Hematopoietic multipotent progenitor cell treated with erythropoietin and hydrocortisone succinate and interleukin-3 and kit ligand, for 15 days (in vitro differentiated cells): ENCODE data around the gene ACOT11.

Source experiments
- DNase-seq: peaks from one replicate; pipeline ENCODE4 v3.0.0-alpha.2; 2015; ENCODE audit warnings: low spot score

Gene ACOT11

DNA sequence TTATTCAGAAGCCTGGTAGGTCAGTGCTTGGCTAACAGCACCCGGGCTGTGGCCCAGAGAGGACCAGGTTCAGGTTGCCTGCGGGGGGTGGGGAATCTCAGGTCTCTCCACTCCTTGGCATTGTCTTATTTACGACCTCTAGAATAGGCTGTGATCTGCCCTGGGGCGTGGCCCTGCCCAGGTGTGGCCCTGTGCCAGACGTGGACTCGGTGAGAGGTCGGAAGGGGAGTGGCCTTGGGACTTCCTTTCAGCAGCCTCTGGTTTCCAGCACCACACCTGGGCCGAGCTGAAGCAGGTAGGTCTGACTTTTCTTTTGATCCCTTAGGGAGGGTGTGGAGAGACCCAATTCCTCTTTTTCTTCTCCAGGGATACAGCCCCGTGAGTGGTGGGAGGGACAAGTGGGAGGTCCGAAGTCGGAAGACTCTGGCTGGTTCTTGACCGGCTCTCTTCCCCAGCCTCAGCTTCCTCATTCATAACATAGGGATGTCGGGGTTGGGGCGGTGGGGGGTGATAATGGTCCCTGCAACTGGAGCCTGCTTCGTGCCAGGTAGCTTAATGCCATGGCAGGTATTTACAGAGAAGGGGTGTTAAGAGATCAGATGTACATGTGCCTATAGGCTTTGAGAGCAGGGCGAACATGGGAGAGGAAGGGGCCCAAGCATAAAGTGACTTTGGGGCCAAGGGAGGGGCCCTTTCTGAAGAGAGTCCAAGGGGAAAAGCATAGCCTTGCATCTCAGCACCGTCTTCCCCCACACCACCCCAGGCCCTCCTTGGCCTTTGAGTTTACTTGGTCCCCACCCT is 16.5 kb downstream of the ACOT11 start:
- no peak for DNase-seq

DNA sequence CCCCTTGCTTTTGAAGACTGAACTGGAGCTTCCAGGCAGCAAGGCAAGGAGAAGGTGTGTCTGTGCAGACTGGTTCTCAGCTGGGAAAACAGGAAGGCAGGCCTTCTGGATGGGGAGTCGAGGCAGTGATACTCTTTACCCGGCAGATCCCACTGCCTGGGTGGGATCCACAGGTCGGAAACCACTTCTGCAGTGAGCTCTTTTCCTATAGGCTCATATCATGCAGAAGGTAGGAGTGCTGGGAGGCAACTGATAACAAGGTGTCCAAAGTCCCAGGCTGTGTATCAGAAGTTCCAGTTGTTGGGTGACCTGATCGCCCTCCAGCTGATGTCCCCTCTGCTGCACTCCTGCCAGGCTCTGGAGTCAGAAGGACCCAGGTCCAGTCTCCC is 17.1 kb downstream of the ACOT11 start:
- DNase-seq: no peak

DNA sequence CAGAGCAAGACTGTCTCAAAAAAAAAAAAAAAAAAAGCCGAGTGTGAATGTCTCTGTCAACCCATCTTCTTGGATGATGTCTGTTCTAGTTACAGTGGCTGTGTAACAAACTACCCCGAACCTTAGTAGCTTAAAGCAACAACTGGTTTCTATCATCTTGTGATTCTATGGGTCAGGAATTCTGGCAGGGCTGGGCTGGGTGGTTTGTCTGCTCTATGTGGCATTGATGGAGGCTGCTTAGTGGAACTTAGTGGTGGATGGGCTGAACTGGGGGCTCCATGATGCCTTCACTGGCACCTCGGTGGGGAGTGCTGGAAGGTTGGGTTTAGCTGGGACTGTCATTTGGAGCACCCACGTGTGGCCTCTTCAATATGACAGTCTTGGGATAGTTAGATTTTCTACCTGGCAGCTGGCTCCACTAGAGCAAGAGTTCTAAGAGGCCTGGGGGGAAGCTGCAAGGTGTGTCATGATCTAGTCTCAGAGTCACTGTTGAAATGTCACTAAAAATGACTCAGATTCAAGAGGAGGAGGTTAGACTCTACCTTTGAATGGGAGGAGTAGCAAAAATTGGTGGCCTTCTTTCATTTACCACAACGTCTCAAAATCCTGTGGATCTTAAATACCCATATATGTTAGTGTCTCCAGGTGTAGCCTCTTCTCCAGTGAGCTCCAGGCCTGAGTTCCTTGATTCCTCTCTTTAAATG is 18.6 kb downstream of the ACOT11 start:
- DNase-seq: no peak

DNA sequence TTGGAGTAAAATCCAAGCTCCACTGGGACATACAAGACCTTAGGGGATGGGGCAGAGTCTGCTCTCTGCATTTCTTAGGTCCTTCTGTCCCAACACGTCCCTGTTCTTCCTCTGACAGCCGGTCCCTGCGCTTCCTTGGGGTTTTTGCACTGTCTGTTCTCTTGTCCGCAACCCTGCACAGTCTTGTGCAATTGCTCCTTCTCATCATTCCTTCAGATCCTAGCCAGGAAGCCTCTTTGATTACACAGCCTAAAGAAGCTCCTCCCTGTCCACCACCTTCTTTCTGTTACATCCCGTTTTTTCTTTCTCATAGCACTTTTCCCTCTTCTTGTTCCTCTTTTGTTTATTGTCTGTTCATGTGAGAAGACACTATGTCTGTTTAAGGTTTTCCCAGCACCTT is 19.9 kb downstream of the ACOT11 start:
- DNase-seq: no peak

DNA sequence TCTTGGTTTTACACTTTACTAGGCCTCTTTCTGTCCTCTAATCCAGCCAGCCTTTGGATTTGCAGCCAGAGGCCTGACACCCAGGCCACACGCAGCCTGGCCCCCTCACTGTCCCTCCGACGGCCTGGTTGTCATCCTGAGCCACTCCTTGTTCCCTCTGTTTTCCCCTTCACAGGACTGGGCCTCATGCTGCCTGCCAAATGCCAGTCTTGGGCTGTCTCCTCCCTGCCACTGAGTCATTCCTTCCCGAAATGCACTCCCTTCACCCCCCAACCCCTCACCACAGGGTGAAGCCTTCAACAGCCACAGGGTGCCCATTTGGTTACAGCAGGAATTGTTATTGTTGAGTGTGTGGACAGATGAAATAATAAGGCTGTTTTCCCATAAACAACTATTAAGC is 21.3 kb downstream of the ACOT11 start:
- DNase-seq: no peak

DNA sequence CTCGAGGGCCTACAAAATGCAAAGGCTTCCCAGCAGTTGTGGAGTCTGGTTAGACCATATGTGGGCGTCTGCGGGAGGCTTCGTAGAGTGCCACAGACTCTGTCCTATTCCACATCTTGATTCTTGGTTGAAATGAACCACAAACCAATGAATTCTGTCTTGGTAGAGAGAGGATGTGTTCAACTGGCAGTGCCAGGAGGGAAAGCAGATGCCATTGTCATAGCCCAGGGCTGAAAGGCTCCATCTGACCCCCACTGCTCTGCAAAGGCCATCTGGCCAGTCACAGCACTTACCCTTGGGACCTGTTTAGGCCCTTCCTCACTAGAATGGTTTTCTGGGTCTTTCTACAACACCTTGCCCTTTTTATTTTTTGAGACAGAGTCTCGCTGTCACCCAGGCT is 22.1 kb downstream of the ACOT11 start:
- DNase-seq: no peak

DNA sequence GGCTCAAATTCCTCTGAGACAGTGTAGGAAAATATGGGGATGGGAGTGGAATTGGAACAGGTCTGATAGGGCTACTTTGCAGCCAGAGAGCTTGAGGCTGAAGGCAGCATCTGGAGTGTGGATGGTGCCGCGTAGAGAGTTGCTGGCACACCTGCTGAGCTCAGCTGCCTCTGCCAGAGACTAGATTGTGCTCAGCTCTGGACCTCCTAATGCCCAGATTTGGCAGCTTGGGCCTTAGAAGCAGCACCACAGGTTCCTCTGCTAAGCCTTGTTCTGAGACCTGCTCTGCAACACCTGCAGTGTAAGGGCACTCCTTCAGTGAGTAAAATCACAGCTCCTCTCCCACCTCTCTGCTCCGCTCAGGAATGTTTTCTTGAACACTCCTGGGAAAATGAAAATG is 23.3 kb downstream of the ACOT11 start:
- no peak for DNase-seq

DNA sequence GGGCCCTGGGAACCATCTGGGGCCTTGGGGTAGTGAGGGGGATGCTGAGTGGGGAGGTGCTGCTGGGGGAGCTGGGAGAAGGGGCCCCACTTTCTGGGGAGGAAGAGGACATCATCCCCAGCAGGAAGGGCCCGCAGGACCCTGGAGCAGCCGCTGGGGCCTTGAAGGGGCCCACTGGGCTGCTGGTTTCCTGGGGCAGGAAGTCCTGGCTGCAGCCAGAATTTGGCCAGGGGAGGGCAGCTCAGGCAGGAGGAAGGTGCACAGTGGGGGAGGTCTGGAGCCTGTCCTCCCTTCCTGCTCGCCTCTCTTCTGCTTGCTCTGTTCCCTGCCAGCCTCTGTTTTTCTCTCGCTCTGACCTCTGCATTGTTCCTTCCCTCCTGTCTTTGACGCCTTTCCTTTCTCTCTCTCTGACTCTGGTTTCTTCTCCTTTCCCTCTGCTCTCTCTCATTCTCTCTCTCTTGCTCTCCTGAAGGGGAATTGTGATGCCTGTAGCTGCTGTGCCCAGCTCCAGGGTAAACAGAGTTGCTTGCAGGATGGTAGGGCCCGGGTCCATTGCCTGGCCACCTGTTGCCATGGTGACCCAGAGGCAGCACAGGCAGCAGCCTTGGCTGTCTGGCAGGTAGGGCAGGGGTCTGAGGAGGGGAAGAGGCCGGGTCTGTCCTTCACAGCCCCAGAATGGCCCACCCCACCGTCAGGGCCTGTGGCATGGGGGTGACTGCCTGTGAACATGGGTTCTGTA is 23.9 kb downstream of the ACOT11 start:
- DNase-seq: no peak

DNA sequence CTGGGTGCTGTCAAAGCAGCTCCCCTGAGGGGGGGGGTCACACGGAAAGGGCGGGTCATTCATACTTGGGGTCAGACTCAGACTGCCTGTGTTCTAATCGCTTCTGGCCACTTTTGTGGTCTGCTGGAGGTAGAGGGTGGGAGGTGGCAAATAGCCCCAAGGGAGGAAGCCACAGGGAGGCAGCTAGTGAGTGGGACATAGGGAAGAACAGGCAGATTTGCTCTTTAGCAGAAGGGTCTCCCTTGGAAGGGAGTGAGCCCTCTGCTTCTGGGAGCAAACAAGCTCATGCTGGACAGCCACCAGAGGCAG is 24.5 kb downstream of the ACOT11 start:
- no peak for DNase-seq

DNA sequence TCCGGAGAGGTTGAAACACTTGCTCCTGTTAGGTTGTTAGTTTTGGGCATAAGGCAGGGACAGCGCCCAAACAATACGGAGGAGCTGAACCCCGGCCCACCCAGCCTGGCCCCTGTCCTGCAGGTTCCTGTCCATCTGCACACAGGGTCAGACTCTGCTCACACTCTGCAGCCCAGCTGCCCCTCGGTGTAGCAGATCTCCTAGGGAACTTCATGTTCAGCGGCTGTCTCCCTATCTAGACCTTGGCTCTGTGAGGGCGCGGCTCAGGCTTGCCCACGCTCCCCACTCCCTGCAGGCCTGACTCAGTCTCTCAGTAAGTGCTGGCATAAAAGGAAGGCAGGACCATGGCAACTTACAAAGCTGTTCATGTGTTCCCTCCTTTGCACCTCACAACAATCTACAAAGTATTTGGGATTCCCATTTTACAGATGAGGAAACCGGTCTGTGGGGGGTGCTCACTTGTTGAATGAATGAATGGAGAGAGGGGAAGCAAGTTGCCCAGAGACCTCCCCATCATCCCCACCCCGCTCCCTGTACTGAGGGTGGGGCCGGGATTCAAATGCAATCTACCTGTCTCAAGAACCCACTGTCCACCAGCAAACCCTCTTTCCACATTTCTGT is 26.2 kb downstream of the ACOT11 start:
- DNase-seq: no peak

DNA sequence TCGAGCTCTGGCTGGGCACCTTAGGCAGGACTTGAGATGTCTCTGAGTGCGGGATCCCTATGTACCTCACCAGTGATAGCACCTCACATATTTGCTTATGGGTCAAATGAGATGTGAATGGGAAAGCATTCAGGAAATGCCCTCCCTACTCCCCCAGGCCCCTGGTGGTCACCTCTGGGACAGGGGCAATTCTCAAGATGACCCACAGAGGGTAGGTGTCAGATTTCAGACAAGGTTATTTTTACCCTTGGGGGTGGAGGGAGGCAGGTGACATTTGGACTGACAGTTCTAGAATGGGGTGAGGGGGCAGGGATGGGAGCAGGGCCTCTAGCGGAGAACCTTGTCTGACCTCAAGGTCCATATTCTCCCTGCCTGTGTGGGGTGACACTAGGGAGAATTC is 27.1 kb downstream of the ACOT11 start:
- no peak for DNase-seq

DNA sequence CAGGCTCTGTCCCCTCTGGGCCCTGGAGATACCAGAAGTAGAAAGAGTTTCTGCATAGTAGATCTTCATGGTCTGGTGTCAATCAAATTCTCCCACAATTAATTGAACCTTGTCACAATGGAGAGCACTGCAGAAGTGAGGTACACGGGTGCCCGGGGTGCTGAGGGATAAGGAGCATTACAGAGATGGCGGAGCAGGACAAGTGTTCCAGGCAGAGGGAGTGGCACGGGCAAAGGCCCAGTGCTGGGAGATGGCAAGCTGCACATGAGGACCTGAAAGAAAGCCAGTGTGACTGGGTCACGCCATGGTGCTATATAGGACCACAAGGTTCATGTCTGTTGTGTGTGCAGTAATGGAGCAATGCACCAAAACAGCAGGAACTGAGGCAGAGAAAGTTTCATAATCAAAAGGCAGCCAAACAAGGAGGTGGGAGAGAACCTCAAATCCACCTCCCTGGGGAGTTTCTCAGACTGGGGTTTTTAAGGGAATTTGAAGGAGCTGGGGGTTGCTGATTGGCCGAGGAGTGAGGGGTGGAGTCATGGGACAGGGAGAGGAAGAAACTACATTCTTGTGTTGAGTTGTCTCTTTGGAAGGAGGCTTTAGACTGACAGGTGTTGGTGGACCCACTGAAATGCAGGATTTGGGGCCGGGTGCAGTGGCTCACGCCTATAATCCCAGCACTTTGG is 27.7 kb downstream of the ACOT11 start:
- DNase-seq: no peak

DNA sequence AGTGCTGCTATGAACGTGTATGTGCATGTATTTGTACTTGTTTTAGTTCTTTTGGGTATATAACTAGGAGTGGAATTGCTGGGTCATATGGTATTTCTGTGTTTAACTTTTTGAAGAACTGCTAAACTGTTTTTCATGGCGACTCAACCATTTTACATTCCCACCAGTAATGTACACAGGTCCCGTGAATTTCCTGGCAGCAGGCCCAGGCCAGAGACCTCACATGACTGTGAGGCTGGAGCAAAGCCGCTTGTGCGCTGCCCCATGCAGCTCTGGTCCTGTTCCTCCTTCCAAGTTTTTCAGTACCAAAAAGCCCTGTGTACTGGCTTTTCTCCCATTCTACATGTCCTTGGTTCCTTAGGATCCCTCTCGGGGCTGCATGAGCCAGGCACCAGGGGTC is 29.6 kb downstream of the ACOT11 start:
- no peak for DNase-seq

DNA sequence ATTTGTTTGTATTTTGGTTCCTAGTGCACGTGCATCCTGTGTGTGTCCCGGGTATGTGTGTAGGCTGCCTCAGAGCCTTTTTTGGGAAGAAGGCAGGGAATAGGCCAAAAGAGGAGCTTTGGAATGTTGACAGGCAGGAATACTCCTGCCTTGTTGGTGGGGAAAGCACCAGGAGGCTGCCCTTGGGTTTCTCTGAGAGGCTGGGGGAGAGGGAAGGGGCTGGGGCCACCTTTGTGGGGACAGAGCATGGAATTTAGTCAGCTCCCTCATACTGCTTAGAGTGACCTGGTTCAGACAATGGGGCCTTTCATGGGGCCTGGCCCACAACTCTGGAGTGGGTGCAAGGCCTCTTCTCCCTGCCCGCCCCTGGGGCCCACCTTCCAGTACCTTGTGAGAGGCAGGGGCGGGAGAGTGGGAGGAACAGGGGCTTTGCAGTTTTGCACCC is 31.3 kb downstream of the ACOT11 start:
- DNase-seq: no peak

DNA sequence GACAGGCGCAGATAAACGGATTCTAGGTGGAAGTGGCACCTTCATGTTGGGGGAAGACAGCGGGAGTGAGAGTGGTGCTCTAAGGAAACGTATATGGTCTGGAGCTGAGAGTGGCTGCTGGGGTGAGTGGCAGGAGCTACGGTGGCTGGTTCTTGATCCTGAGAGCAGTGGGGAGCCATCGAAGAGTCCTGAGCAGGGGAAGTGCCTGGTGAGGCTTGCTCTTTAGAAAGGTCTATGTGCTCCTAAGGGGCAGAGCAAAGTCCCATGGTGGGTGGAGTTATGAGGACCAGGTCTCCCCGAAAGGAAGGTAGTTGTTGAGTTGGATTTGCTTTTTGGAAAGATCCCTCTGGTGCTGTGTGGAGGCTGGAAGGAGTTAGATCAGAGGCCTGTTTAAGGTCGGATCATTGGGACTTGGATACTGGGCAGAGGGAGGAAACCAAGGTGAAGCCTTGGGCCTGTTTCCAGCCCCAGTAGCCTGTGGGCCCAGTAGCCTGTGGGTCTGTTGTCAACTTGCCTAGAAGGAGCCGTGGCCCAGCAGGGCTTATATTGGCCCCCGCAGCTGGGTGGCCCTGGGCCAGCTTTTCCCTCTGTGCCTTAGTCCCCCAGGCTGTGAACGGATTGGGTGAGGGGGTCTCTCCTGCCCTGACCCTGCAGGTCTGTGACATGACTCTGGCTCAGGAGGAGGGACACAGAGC is 33.0 kb downstream of the ACOT11 start:
- no peak for DNase-seq

DNA sequence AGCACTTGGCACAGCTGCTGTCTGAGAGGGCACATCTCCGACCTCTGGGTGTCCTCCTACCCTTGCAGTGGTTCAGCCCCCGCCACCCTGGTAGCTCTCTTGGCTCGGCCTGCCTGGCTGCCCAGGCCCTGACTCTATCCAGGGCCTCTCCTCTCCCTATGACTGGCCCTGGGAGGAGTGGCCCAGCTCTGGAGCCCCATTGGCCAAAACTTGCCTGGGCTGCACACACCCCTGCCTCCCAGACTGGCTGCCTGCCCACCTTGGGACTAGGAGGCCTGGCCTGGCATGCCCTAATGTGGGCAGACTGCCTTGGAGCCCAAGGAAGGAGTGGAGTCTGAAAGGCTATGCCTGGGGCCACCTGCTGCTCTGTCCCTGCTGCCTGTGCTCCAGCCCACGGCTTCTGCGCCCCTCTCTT is 33.6 kb downstream of the ACOT11 start:
- DNase-seq: peak; percentile 44

DNA sequence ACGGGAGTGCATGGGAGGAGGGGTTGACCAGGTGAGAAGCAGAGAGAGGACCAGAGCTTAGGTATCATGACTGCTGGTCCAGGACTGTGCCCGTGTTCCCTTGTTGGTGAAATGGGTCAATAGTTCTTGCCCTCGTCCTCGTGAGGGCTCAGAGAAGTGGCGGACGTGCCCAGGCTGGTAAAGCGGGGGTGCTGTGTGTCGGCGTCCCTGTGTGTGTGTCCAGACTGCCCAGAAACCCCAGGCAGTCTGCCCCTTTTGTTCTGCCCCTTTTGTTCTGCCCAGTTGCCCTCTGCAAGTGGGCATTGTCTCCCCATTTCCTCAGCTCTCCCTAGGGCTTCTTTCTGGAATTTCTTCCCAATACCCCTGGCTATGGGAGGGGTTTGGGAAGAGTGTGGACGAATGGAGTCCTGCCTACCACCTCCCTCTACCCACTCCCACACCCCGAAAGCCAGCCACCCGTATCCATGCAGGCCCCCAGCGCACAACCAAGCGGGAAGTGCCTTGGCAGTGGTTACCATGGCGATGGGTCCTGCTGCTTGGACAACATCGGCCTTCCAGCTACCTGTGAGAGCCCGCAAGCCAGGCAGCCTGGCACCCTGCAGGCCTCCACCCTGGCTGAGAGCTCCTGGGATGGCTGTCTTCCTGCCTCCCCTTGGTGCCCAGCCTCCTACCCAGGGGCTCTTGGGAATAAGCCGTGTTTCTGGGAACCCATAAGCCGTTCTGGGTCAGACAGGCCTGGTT is 34.7 kb downstream of the ACOT11 start:
- no peak for DNase-seq

DNA sequence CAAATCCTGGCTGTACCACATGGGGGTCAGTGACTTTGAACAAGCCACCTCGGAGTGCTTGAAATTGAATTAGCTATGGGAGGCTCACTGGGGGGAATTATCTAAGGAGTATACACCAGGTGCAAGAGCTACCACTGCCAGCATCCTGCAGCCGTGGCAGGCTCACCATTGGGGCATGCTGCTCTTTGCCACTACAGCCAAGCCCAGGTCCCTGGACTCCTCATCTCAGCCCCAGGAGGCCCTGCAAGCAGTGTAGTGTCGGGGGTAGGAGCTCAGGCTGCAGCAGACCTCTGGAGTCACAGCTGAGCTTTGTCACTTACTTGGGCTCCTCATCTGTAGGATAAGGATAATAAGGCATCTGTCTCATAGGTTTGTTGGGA is 35.3 kb downstream of the ACOT11 start:
- DNase-seq: no peak

DNA sequence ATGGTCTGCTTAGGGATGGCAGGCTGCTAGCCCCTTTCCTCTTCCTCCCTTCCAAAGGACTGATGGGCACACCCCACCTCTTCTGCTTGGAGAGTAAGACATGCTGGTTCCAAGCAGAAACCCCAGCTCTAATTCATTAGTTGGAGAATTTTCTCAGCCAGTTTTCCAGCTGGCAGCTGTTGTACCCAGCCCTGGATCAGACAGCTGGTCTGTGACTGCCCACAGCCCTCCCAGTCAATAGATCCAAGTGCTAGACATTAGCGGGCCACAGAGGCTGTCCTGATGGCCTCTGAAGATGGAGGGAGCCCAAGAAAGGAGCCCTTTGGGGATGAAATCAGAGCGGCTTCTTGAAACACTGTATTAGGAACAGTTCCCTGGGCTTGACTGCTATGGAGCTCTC is 35.8 kb downstream of the ACOT11 start:
- no peak for DNase-seq

DNA sequence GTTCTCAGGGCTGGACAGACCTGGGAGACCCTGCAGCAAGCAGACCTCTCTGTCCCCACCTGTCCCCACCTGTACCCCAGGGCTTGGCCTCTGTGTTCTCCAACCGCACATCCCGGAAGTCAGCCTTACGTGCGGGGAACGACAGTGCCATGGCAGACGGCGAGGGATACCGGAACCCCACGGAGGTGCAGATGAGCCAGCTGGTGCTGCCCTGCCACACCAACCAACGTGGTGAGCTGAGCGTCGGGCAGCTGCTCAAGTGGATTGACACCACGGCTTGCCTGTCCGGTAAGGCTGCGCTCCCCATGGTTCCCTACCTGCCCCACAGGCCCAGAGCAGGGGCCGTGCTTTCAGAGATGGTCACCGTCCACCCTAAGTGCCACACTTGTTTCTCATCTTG is 36.5 kb downstream of the ACOT11 start:
- no peak for DNase-seq
